ENCODE measurements around the gene CCDC122.

Gene CCDC122

DNA sequence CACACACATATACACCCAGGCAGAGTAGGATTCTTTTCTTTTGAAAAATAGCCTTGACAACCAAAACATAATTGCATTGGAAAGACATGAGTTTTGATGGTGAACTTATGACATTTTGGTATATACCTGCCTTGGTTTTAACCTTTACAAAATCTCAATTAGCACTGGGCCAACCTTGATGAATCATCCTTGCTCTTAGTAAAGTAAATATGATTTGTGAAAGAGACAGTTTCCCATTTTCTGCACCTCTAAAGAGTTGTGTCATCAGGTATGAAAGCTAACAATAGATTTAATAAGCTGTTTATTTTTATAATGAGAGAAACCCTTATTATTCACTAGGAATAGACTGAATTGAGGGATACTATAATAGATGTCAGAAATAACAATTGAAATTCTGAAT, 77.0 kb downstream of the CCDC122 start:
- TF ChIP-seq CTCF (IDR thresholded peaks at IDR 0.05; ENCODE audit: borderline replicate concordance, control extremely low read depth, extremely low read depth, insufficient read depth, missing control alignments), result no peak
- DNase-seq (ENCODE audit: low spot score), result no peak
- in situ Hi-C loops (cut with MboI; ENCODE audit: low sequenced_read_pairs, unreplicated experiment), result loop anchor here (25.0 kb wide), 1 partner anchor 1165 kb away; no protein-coding TSS in a partner anchor

- no peak for TF ChIP-seq CTCF (IDR thresholded peaks at IDR 0.05; ENCODE audit: borderline replicate concordance, control extremely low read depth, extremely low read depth, insufficient read depth, missing control alignments)
- in situ Hi-C loops (cut with MboI; ENCODE audit: low sequenced_read_pairs, unreplicated experiment), result loop anchor here (25.0 kb wide), 1 partner anchor 1164 kb away; no protein-coding TSS in a partner anchor
- DNase-seq (ENCODE audit: low spot score), result no peak
These were observed 78.7 kb downstream of the CCDC122 start for GRCh38 chr13:43800828-43801227.

- in situ Hi-C loops (cut with MboI; ENCODE audit: low sequenced_read_pairs, unreplicated experiment), result loop anchor here (25.0 kb wide), 1 partner anchor 837 kb away; no protein-coding TSS in a partner anchor
- no peak for DNase-seq (ENCODE audit: low spot score)
- TF ChIP-seq CTCF (IDR thresholded peaks at IDR 0.05; ENCODE audit: borderline replicate concordance, control extremely low read depth, extremely low read depth, insufficient read depth, missing control alignments), result no peak
These were observed 80.3 kb downstream of the CCDC122 start for GRCh38 chr13:43799191-43799590.

DNA sequence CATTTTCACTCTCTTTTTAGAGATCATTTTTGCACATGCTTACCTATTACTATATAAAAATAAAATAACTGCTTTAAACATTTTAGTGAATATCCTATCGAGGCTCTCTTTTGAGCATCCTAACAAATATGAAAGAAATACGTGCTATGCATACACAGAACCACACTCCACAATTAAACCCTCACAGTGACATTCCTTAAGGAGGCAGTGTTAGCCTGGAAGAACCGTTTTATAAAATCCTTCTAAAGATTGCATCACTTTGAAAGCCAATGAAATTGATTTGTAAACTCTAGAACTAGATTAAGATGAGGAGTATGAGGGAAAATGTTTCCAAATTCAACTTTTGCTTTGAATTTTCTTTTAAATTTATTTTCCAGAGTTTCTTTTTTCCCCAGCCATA, 81.7 kb downstream of the CCDC122 start:
- no peak for TF ChIP-seq CTCF (IDR thresholded peaks at IDR 0.05; ENCODE audit: borderline replicate concordance, control extremely low read depth, extremely low read depth, insufficient read depth, missing control alignments)
- DNase-seq (ENCODE audit: low spot score), result no peak
- in situ Hi-C loops (cut with MboI; ENCODE audit: low sequenced_read_pairs, unreplicated experiment), result loop anchor here (25.0 kb wide), 1 partner anchor 836 kb away; no protein-coding TSS in a partner anchor

DNA sequence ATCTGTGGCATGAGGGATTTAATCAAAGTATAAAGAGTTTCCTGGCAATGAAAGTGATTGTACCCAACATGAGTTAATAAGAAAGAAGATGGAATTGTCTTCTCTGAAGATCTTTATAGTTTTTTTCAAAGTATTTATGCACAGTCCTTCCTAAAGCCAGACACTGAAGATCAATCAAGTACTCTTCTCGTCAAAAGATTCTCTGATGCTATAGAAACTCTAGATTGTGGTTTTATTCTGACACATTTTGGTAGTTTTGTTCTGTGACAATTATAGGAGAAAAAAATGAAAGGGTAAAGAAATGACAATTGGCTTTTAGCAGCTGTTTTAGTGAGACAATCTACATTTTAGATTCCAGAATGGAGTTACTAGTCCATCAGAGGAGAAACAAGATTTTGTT, 82.4 kb downstream of the CCDC122 start:
- in situ Hi-C loops (cut with MboI; ENCODE audit: low sequenced_read_pairs, unreplicated experiment), result loop anchor here (25.0 kb wide), 1 partner anchor 835 kb away; no protein-coding TSS in a partner anchor

GRCh38 chr13:43794416-43794815, 85.1 kb downstream of the CCDC122 start:
- no peak for DNase-seq (ENCODE audit: low spot score)
- no peak for TF ChIP-seq CTCF (IDR thresholded peaks at IDR 0.05; ENCODE audit: borderline replicate concordance, control extremely low read depth, extremely low read depth, insufficient read depth, missing control alignments)
- in situ Hi-C loops (cut with MboI; ENCODE audit: low sequenced_read_pairs, unreplicated experiment), result loop anchor here (25.0 kb wide), 1 partner anchor 832 kb away; no protein-coding TSS in a partner anchor

More for the DNA sequence above, 82.4 kb downstream of the CCDC122 start:
- TF ChIP-seq CTCF (IDR thresholded peaks at IDR 0.05; ENCODE audit: borderline replicate concordance, control extremely low read depth, extremely low read depth, insufficient read depth, missing control alignments), result no peak
- no peak for DNase-seq (ENCODE audit: low spot score)

Measured in GM13976 (cell line).